A549 (cell line): ENCODE data around the gene SURF6. TPM values are rescaled to one million over a fixed set of nuclear protein-coding genes. Genes with fewer than 3 reads are reported as not detected.

ENCODE experiments used
- ATAC-seq, 2 experiments: fragments of 200-7000 bp in 1 of 2; fragments of >200 bp in 1 of 2; cut with Nextera tagmentation in 1 of 2; cut with Tn5 transposase in 1 of 2; 3 replicates each; pipeline versions ENCODE4 v1.8.0 to v1.9.1; 2018 to 2020; ENCODE audit warnings: mild to moderate bottlenecking in 1 of 2, moderate library complexity in 1 of 2
- CTCF ChIA-PET: fragments of 300-600 bp; sonication (Branson Sonifier 250); formaldehyde crosslinking; extraction: SDS; loops from one replicate; lab custom pipeline; 2021; ENCODE audit warnings: antibody characterized with exemption, inconsistent platforms; lab: Yijun Ruan, JAX
- POLR2A ChIA-PET: fragments of 350-600 bp; formaldehyde crosslinking; extraction: SDS; loops from one replicate; lab custom pipeline; 2021; ENCODE audit warnings: antibody characterized with exemption, inconsistent platforms; lab: Yijun Ruan, JAX
- DNase-seq, 2 experiments: peaks; one replicate each; pipeline versions ENCODE4 v3.0.0 to v3.0.0-alpha.2; 2011 to 2016; ENCODE audit warnings: low read depth in 1 of 2, low spot score in 1 of 2
- FAIRE-seq: peaks from 2 replicates; lab custom pipeline; 2011; peaks lifted over from hg19 to GRCh38; lab: Jason Lieb, UNC
- H3K27ac ChIP-seq, 2 experiments: fragments of >200 bp; sonication (Bioruptor Twin); formaldehyde crosslinking; 3 replicates each; pipeline ENCODE4 v1.5.1; 2016 to 2017
- H3K4me1 ChIP-seq: fragments of >200 bp; sonication (Bioruptor Twin); formaldehyde crosslinking; 3 replicates; pipeline ENCODE4 v1.6.1; 2016
- H3K4me2 ChIP-seq: fragments of >200 bp; sonication (Bioruptor Twin); formaldehyde crosslinking; 3 replicates; pipeline ENCODE4 v1.6.1; 2016
- H3K4me3 ChIP-seq: fragments of >200 bp; sonication (Bioruptor Twin); formaldehyde crosslinking; 3 replicates; pipeline ENCODE4 v1.5.1; 2016
- H3K9me3 ChIP-seq: fragments of >200 bp; sonication (Bioruptor Twin); formaldehyde crosslinking; 3 replicates; pipeline ENCODE4 v1.6.1; 2016
- BHLHE40 ChIP-seq: IDR thresholded peaks from 2 replicates; pipeline ENCODE4 v1.6.1; 2012; ENCODE audit warnings: low read depth, low read length, inconsistent platforms
- EHMT2 ChIP-seq: fragments of 200-600 bp; sonication (generic); IDR thresholded peaks from 2 replicates; pipeline ENCODE4 v1.6.1; 2016; ENCODE audit warnings: antibody characterized with exemption, low read depth, mild to moderate bottlenecking, moderate library complexity
- EP300 ChIP-seq, 2 experiments: fragments of >200 bp; sonication (Bioruptor Twin); formaldehyde crosslinking; IDR thresholded peaks; 2 replicates in 1 of 2; 3 replicates in 1 of 2; pipeline ENCODE4 v1.6.1; 2016 to 2017
- FOXS1 ChIP-seq: fragments of 250-450 bp; sonication (Bioruptor Pico); IDR thresholded peaks from 2 replicates; pipeline ENCODE4 v1.5.0; 2020; ENCODE audit warnings: mild to moderate bottlenecking, moderate library complexity
- HDAC2 ChIP-seq: fragments of 200-600 bp; sonication (generic); IDR thresholded peaks from 2 replicates; pipeline ENCODE4 v1.6.1; 2016
- HOXA7 ChIP-seq: fragments of 250-450 bp; sonication (Bioruptor Pico); IDR thresholded peaks from 2 replicates; pipeline ENCODE4 v1.5.0; 2020; ENCODE audit warnings: mild to moderate bottlenecking, moderate library complexity
- HOXB13 ChIP-seq: fragments of 250-450 bp; sonication (Bioruptor Pico); IDR thresholded peaks from 2 replicates; pipeline ENCODE4 v1.5.0; 2020; ENCODE audit warnings: low read depth, mild to moderate bottlenecking, moderate library complexity
- NFE2L2 ChIP-seq: fragments of 150-350 bp; conservative IDR thresholded peaks from 2 replicates; pipeline ENCODE4 v1.6.1; 2014; ENCODE audit warnings: low read length
- POLR2A ChIP-seq: IDR thresholded peaks from 2 replicates; pipeline ENCODE4 v1.6.1; 2012; ENCODE audit warnings: mild to moderate bottlenecking, low read length
- RAD21 ChIP-seq, 2 experiments: fragments of >200 bp in 1 of 2; sonication (Bioruptor Twin) in 1 of 2; formaldehyde crosslinking in 1 of 2; IDR thresholded peaks in 1 of 2; conservative IDR thresholded peaks in 1 of 2; 2 replicates in 1 of 2; 3 replicates in 1 of 2; pipeline ENCODE4 v1.6.1; 2012 to 2018; ENCODE audit warnings: inconsistent platforms in 1 of 2
- ZC3H11A ChIP-seq: fragments of 450-650 bp; IDR thresholded peaks from 2 replicates; pipeline ENCODE4 v1.6.1; 2014; ENCODE audit warnings: antibody characterized with exemption, mild to moderate bottlenecking
- ZNF302 ChIP-seq: fragments of 250-450 bp; sonication (Bioruptor Pico); IDR thresholded peaks from 2 replicates; pipeline ENCODE4 v1.9.0; 2021; ENCODE audit warnings: inconsistent platforms, mild to moderate bottlenecking, moderate library complexity
- ZSCAN20 ChIP-seq: fragments of 250-450 bp; sonication (Bioruptor Pico); IDR thresholded peaks from 2 replicates; pipeline ENCODE4 v1.8.0; 2022; ENCODE audit warnings: mild to moderate bottlenecking, moderate library complexity
- WGBS: methylation state at CpG from one replicate; pipeline ENCODE4 v1.1.6; 2017; ENCODE audit errors: missing lambda C conversion rate; 5-methylcytosine and 5-hydroxymethylcytosine counted together
- polyA plus RNA-seq, 4 experiments: library from polyadenylated mRNA; depleted of rRNA in 3 of 4; stranded (reverse); fragments of >200 nt; fragmentation: RNase III in 1 of 4; extraction: RNeasy Plus Mini Kit Qiagen cat#74134 plus additional on column Dnase treatment in 1 of 4; gene quantifications; 2 replicates in 3 of 4; 3 replicates in 1 of 4; pipeline ENCODE4 v1.2.3, GENCODE V29; 2011 to 2017
- TF ChIP-seq, protein P1 (sequence below): fragments of >200 bp; sonication (Bioruptor Twin); formaldehyde crosslinking; IDR thresholded peaks from 3 replicates; pipeline ENCODE4 v1.5.1; 2016
- TF ChIP-seq, protein P2 (sequence below): IDR thresholded peaks from 2 replicates; pipeline ENCODE4 v1.6.1; 2012
- TF ChIP-seq, protein P3 (sequence below): fragments of >200 bp; sonication (Bioruptor Twin); formaldehyde crosslinking; IDR thresholded peaks from 3 replicates; pipeline ENCODE4 v1.6.1; 2016
- TF ChIP-seq, protein P4 (sequence below): fragments of >200 bp; sonication (Bioruptor Twin); formaldehyde crosslinking; IDR thresholded peaks from 2 replicates; pipeline ENCODE4 v1.6.1; 2016
- TF ChIP-seq, protein P5 (sequence below): fragments of 150-350 bp; IDR thresholded peaks from 2 replicates; pipeline ENCODE4 v1.6.1; 2014; ENCODE audit warnings: low read depth, mild to moderate bottlenecking, low read length
- TF ChIP-seq, protein P6 (sequence below): IDR thresholded peaks from 2 replicates; pipeline ENCODE4 v1.6.1; 2012; ENCODE audit warnings: low read depth, borderline replicate concordance

SURF6 gene
- polyA plus RNA-seq, 2 of the 4 experiments (the other 2 are of a cell fraction), result 10.5 to 25.1 TPM

DNA sequence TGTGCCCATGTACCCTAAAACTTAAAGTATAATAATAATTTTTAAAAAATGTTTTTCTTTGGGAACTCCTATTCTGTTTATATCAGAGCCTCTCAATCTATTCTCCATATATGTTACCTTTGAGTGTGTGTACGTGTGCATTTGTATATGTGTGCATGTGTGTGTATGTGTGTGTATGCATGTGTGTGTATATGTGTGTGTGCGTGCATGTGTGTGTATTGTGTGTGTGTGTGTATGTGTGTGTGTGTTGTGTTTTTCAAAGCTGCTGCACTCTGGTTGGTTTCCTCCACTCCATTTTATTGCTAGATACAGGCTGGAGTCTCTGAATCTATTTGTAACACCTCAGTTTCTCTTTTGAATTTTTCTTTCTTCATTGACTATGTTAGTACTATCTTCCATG is 20.0 kb downstream of the SURF6 start:
- H3K27ac ChIP-seq, result no peak overlapping the region
- H3K4me2 ChIP-seq, result no peak overlapping the region
- ChIA-PET POLR2A (no interaction called here), CTCF (no interaction called here)
- H3K9me3 ChIP-seq, result no peaks in the 10 kb centered on the region
- H3K4me3 ChIP-seq, result no peak overlapping the region
- FAIRE-seq (no peak), DNase-seq (no peak), ATAC-seq (no peak)
- H3K4me1 ChIP-seq, result no peaks in the 10 kb centered on the region
- 4% methylated on average over 2 of the region's 2 CpGs for WGBS
- TF ChIP-seq ZSCAN20 (CRISPR knock-in tag) (no peak), POLR2A (no peak), EP300 (IDR thresholded peaks at IDR 0.05) (no peak), ZC3H11A (no peak), EHMT2 (no peak), RAD21 (conservative IDR thresholded peaks at IDR 0.05 in 1 of 2, IDR thresholded peaks at IDR 0.05 in 1 of 2) (no peak), HOXA7 (CRISPR knock-in tag) (no peak), ZNF302 (CRISPR knock-in tag) (no peak)
- TF ChIP-seq, protein P1, sequence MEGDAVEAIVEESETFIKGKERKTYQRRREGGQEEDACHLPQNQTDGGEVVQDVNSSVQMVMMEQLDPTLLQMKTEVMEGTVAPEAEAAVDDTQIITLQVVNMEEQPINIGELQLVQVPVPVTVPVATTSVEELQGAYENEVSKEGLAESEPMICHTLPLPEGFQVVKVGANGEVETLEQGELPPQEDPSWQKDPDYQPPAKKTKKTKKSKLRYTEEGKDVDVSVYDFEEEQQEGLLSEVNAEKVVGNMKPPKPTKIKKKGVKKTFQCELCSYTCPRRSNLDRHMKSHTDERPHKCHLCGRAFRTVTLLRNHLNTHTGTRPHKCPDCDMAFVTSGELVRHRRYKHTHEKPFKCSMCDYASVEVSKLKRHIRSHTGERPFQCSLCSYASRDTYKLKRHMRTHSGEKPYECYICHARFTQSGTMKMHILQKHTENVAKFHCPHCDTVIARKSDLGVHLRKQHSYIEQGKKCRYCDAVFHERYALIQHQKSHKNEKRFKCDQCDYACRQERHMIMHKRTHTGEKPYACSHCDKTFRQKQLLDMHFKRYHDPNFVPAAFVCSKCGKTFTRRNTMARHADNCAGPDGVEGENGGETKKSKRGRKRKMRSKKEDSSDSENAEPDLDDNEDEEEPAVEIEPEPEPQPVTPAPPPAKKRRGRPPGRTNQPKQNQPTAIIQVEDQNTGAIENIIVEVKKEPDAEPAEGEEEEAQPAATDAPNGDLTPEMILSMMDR, result no peak
- TF ChIP-seq, protein P2, sequence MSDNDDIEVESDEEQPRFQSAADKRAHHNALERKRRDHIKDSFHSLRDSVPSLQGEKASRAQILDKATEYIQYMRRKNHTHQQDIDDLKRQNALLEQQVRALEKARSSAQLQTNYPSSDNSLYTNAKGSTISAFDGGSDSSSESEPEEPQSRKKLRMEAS, result no peak
- TF ChIP-seq, protein P3, sequence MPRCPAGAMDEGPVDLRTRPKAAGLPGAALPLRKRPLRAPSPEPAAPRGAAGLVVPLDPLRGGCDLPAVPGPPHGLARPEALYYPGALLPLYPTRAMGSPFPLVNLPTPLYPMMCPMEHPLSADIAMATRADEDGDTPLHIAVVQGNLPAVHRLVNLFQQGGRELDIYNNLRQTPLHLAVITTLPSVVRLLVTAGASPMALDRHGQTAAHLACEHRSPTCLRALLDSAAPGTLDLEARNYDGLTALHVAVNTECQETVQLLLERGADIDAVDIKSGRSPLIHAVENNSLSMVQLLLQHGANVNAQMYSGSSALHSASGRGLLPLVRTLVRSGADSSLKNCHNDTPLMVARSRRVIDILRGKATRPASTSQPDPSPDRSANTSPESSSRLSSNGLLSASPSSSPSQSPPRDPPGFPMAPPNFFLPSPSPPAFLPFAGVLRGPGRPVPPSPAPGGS, result no peak
- TF ChIP-seq, protein P4, sequence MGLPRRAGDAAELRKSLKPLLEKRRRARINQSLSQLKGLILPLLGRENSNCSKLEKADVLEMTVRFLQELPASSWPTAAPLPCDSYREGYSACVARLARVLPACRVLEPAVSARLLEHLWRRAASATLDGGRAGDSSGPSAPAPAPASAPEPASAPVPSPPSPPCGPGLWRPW, result no peak
- TF ChIP-seq, protein P5, sequence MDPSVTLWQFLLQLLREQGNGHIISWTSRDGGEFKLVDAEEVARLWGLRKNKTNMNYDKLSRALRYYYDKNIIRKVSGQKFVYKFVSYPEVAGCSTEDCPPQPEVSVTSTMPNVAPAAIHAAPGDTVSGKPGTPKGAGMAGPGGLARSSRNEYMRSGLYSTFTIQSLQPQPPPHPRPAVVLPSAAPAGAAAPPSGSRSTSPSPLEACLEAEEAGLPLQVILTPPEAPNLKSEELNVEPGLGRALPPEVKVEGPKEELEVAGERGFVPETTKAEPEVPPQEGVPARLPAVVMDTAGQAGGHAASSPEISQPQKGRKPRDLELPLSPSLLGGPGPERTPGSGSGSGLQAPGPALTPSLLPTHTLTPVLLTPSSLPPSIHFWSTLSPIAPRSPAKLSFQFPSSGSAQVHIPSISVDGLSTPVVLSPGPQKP, result no peak

DNA sequence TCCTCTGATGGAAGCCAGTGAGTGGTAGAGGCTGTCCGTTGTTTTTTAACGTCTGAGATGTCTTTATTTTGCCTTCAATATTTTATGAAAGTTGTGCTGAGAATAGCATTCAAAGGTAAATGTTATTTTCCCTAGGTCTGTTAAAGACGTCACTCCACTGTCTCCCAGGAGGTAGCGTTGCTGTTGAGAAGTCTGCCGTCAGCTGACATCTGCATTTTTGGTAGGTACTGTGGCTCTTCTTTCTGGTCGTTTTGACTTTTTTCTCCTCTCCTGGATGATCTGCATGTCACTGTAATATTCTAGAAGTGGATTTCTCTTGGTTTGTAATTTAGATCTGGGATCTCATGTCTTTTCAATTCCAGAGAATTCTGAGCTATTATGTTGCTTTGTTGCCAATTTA is 26.4 kb downstream of the SURF6 start:
- no peak overlapping the region for H3K4me3 ChIP-seq
- H3K9me3 ChIP-seq, result peaks cover 10% of the 10 kb centered on the region; the same call in 2 of the 3 replicates
- FAIRE-seq (no peak), DNase-seq (no peak), ATAC-seq (no peak)
- ChIA-PET CTCF (no interaction called here), POLR2A (no interaction called here)
- H3K4me1 ChIP-seq, result no peaks in the 10 kb centered on the region
- WGBS, result 23% methylated on average over 6 of the region's 6 CpGs
- no peak overlapping the region for H3K27ac ChIP-seq
- TF ChIP-seq, protein P4, result no peak
- no peak for TF ChIP-seq POLR2A
- TF ChIP-seq EHMT2, result no peak
- TF ChIP-seq, protein P1, result no peak
- TF ChIP-seq FOXS1 (CRISPR knock-in tag), result no peak
- no peak for TF ChIP-seq NFE2L2
- TF ChIP-seq HDAC2, result no peak
- TF ChIP-seq ZNF302 (CRISPR knock-in tag), result no peak
- TF ChIP-seq, protein P5, result no peak
- no peak for TF ChIP-seq HOXB13 (CRISPR knock-in tag)
- TF ChIP-seq, protein P6, sequence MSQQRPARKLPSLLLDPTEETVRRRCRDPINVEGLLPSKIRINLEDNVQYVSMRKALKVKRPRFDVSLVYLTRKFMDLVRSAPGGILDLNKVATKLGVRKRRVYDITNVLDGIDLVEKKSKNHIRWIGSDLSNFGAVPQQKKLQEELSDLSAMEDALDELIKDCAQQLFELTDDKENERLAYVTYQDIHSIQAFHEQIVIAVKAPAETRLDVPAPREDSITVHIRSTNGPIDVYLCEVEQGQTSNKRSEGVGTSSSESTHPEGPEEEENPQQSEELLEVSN, result no peak
- no peak for TF ChIP-seq BHLHE40
- no peak overlapping the region for H3K4me2 ChIP-seq
